Left lung (tissue), 10 donors: ENCODE results near the gene WDR31. TPM values are rescaled to one million over a fixed set of nuclear protein-coding genes. Genes with fewer than 3 reads are reported as not detected.
"Not testable (repeated sequence)": the region's sequence is repeated elsewhere in the genome, so short reads cannot be mapped to it uniquely, and the experiment has no call there.

Experiments used
- ATAC-seq: fragments of 200-7000 bp; cut with Tn5 transposase; one replicate; pipeline ENCODE4 v1.9.1; 2020; ENCODE audit warnings: moderate library complexity
- DNase-seq, 4 donors: peaks; one replicate each; pipeline ENCODE4 v3.0.0-alpha.2; 2013 to 2020
- H3K27ac ChIP-seq, 2 donors: fragments of 200-600 bp; sonication (generic) in 1 of 2; one replicate each; pipeline versions ENCODE4 v1.5.0 to v1.8.0; 2020 to 2021
- H3K27me3 ChIP-seq, 2 donors: fragments of 200-600 bp; sonication (generic) in 1 of 2; one replicate each; pipeline versions ENCODE4 v1.5.0 to v1.8.0; 2020 to 2021
- H3K36me3 ChIP-seq, 2 donors: fragments of 200-600 bp; sonication (generic) in 1 of 2; one replicate each; pipeline versions ENCODE4 v1.5.0 to v1.8.0; 2020 to 2021
- H3K4me1 ChIP-seq, 2 donors: fragments of 200-600 bp; one replicate each; pipeline ENCODE4 v1.8.0; 2021
- H3K4me3 ChIP-seq, 2 donors: fragments of 200-600 bp; sonication (generic) in 1 of 2; one replicate each; pipeline versions ENCODE4 v1.5.0 to v1.8.0; 2020 to 2021; ENCODE audit warnings: mild to moderate bottlenecking in 1 of 2
- H3K9me3 ChIP-seq, 2 donors: fragments of 200-600 bp; sonication (generic) in 1 of 2; one replicate each; pipeline versions ENCODE4 v1.5.0 to v1.8.0; 2020 to 2021
- intact Hi-C, 2 donors: fragments of 100-400 bp; cut with DNase I; formaldehyde crosslinking; loops; one replicate each; pipeline versions ENCODE4 v1.11.2 to v1.14.2; 2022
- polyA plus RNA-seq, 6 donors: library from polyadenylated mRNA; unstranded; fragments of 120-200 nt; gene quantifications; one replicate each; pipeline ENCODE4 v1.2.1, GENCODE V29; 2013; ENCODE audit not compliant: insufficient read length in 6 of 6
- total RNA-seq, 2 donors: library from RNA; stranded (reverse); fragmentation: NEBNext Ultra II Directional; extraction: Animal tissue kit (Norgen Biotek cat#: 25700); gene quantifications; one replicate each; pipeline ENCODE4 v1.2.1, GENCODE V29; 2021
- TF ChIP-seq, protein P1 (sequence below), 2 donors: fragments of 200-600 bp; sonication (generic) in 1 of 2; IDR thresholded peaks; one replicate each; pipeline versions ENCODE4 v1.5.0 to v1.8.0; 2021; ENCODE audit warnings: antibody characterized with exemption in 2 of 2
- donor health status: DM: no; HTN: yes; CAD: no.
- donor health status: DM: no; HTN: no; CAD: no.

Gene WDR31
- total and polyA plus RNA-seq, 8 donors, result 3.5 to 8.0 (median 6.3) TPM

DNA sequence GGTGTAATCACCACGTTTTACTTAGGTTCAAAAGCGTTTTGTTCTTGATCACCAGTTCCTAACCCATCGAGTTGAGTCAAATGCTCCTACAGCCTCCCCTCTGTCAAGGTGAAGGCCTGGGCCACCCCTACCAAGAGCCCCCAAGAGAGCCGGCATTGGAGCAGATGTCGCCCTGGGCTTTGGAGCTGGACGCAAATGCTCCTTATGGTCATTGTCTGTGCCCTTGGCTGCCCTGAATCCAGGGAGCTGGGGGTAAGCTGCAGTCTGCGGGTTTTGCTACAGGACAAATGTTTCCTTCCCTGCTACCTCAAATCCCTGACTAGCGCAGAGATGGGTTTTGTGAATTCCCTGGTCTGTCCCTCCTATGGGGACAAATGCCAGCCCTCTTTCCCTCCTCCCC, 41.8 kb downstream of the WDR31 start:
- intact Hi-C loops, result no loop called here
- H3K36me3 ChIP-seq, result peaks cover 0 to 3% of the 10 kb centered on the region in 2 donors

DNA sequence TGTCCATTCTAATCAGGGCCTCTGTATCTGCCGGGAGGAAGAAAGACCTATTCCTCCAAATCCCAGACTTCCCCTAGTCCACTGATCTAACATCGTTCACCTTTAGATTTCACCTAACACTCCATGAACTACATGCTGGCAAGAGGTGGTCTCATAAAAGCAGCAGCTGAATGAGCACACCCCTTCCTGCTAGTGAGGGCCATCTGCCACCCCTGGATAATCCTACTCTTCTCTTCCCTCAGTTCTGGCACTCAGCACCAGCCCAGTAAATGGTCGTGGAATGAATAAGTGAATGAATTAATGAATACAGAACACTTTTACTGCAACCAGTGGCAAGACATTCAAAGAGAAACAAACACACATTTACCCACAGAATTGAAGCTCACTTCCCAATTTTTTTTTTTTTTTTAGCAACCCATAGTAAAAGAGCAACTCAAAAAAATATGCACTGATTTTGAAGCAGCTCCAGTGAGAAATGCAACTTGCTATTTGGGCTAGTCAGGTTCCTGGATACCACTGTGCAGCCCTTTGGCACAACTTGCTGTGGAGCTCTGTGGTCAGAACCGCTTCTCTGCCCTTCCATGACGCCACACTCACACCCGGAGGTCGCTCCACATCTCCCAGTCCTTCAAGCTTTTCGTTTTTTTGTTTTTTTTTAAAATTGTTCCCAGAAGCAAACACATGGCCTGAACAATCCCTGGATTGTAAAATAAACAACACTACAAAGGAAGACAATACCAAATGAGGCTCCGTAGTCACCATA, 43.1 kb downstream of the WDR31 start:
- Histone ChIP-seq H3K36me3 (peaks cover 0 to 17% of the 10 kb centered on the region in 2 donors), H3K27ac (no peak overlapping the region), H3K4me3 (no peak overlapping the region), H3K27me3 (no peaks in the 10 kb centered on the region), H3K9me3 (no peaks in the 10 kb centered on the region), H3K4me1 (peaks cover 0 to 7% of the 10 kb centered on the region in 2 donors)
- no peak for ATAC-seq
- intact Hi-C loops, result no loop called here
- DNase-seq, result no peak
- TF ChIP-seq, protein P1, sequence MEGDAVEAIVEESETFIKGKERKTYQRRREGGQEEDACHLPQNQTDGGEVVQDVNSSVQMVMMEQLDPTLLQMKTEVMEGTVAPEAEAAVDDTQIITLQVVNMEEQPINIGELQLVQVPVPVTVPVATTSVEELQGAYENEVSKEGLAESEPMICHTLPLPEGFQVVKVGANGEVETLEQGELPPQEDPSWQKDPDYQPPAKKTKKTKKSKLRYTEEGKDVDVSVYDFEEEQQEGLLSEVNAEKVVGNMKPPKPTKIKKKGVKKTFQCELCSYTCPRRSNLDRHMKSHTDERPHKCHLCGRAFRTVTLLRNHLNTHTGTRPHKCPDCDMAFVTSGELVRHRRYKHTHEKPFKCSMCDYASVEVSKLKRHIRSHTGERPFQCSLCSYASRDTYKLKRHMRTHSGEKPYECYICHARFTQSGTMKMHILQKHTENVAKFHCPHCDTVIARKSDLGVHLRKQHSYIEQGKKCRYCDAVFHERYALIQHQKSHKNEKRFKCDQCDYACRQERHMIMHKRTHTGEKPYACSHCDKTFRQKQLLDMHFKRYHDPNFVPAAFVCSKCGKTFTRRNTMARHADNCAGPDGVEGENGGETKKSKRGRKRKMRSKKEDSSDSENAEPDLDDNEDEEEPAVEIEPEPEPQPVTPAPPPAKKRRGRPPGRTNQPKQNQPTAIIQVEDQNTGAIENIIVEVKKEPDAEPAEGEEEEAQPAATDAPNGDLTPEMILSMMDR (IDR thresholded peaks at IDR 0.05), result no peak

More for the DNA sequence above, 41.8 kb downstream of the WDR31 start:
- ATAC-seq (no peak), DNase-seq (no peak)
- no peaks in the 10 kb centered on the region for H3K9me3 ChIP-seq
- no peak overlapping the region for H3K27ac ChIP-seq
- TF ChIP-seq, protein P1 (IDR thresholded peaks at IDR 0.05), result no peak
- peaks cover 0 to 7% of the 10 kb centered on the region in 2 donors for H3K4me1 ChIP-seq
- H3K4me3 ChIP-seq, result no peak overlapping the region
- H3K27me3 ChIP-seq, result no peaks in the 10 kb centered on the region

DNA sequence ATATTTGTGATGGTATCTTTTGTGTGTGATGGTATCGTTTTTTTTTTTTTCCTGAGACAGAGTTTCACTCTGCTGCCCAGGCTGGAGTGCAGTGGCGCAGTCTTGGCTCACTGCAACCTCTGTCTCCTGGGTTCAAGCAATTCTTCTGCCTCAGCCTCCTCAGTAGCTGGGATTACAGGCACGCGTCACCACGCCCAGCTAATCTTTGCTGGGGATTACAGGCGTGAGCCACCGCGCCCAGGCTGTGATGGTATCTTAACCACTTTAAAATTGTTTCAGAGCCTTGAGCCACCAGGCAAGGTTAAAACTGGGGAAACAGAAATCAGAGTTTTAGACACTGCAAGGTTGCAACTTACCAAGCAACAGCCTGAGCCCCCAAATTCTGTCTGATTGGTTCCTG, 43.8 kb downstream of the WDR31 start:
- DNase-seq, H3K4me1 ChIP-seq, H3K27ac ChIP-seq, H3K9me3 ChIP-seq, H3K27me3 ChIP-seq, intact Hi-C loops, H3K4me3 ChIP-seq, ATAC-seq: not testable (repeated sequence)
- peaks cover 0 to 24% of the 10 kb centered on the region in 2 donors for H3K36me3 ChIP-seq

DNA sequence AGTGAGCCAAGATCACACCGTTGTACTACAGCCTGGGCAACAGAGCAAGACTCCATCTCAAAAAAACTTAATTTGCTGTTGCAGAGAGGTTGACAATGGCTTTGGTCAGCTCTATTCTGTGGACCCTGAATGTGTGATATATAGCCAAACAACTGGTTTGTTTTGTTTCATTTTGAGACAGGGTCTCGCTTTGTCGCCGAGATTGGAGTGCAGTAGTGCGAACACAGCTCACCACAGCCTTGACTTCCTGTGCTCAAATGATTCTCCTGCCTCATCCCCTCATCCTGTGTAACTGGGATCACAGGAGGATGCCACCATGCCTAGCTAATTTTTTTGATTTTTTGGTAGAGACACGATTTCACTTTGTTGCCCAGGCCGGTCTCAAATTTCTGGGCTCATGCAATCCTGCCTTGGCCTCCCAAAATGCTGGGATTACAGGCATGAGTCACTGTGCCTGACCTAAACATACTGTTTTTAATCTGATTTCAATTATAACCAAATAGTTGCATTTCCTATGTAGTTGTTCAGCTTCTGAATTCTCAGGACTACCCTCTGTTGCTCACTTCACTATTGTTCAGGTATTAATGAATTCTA, 46.7 kb downstream of the WDR31 start:
- Histone ChIP-seq H3K4me1 (no peaks in the 10 kb centered on the region), H3K9me3 (no peaks in the 10 kb centered on the region), H3K36me3 (peaks cover 0 to 53% of the 10 kb centered on the region in 2 donors), H3K27ac (no peak overlapping the region), H3K27me3 (no peaks in the 10 kb centered on the region), H3K4me3 (no peak overlapping the region)
- no peak for ATAC-seq
- intact Hi-C loops, result no loop called here
- no peak for DNase-seq
- TF ChIP-seq, protein P1 (IDR thresholded peaks at IDR 0.05), result no peak

DNA sequence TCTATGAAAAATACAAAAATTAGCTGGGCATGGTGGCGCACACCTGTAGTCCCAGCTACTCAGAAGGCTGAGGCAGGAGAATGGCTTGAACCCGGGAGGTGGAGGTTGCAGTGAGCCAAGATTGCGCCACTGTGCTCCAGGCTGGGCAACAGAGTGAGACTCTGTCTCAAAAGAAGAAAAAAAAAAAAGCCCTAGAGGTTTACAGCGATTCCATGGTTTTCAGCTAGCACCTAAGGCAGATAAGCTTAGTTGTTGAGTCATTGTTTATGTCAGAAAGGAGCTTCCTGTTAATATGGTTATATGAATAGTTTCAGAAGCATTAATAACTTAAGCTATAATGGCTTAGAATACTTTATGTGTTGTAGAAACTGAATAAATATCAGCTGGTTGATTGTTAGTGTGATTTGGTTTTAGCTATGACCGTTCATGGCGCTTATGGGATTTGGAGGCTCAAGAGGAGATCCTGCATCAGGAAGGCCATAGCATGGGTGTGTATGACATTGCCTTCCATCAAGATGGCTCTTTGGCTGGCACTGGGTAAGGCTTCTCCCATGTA, 49.9 kb downstream of the WDR31 start:
- intact Hi-C loops, result no loop called here
- H3K4me3 ChIP-seq, result no peak overlapping the region
- H3K9me3 ChIP-seq, result no peaks in the 10 kb centered on the region
- H3K4me1 ChIP-seq, result no peaks in the 10 kb centered on the region
- ATAC-seq (no peak), DNase-seq (no peak)
- no peak overlapping the region for H3K27ac ChIP-seq
- TF ChIP-seq, protein P1 (IDR thresholded peaks at IDR 0.05), result no peak
- no peaks in the 10 kb centered on the region for H3K27me3 ChIP-seq
- peaks cover 4 to 85% of the 10 kb centered on the region in 2 donors for H3K36me3 ChIP-seq
